B cell (primary cell): ENCODE data around the gene ADGRA1.

Experiments
- EZH2 ChIP-seq: IDR thresholded peaks from 2 replicates; pipeline ENCODE4 v1.6.1; 2012; ENCODE audit warnings: borderline replicate concordance, low read depth, mild to moderate bottlenecking, moderate library complexity, low read length; ENCODE audit not compliant: insufficient read depth, poor library complexity, severe bottlenecking
- TF ChIP-seq, protein P1 (sequence below): fragments of 200-600 bp; IDR thresholded peaks from one replicate; pipeline ENCODE4 v1.8.0; 2022; ENCODE audit warnings: antibody characterized with exemption, mild to moderate bottlenecking

DNA sequence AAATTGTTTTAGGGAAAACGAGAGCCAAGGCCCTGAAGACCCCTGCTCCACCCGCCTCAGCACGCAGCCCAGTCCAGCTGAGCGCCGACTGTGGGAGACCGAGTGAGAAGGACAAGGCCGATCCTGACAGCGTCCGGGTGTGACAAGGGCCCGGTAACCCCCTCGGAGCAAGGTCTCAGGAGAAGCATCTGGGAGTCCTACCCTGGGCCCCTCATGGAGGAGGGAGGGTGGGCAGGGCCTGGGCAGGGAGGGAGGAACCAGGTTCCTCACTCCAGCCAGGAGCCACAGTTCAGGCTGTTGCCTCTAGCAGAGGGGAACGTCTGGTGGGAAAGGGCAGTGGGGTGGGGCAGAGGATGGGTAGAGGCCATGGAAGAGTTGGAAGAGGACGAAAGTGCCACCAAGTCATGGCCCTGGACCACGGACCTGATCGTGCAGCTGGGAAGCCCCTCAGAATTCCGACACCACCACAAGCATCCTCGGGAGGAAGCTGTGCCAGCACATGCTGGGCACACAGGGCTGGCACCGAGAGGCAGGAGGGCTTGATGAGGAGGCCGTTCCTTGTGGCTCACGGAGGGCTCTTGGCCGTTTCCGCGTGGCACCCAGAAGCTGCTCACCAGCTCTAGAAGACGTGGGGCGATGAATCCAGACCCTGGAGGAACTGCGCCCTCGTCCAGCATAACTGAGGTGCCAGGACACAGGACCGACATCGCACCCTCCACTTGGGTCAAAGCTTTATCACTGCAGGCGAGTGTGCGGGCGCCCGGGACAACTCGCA, 70.1 kb downstream of the ADGRA1 start:
- TF ChIP-seq, protein P1, sequence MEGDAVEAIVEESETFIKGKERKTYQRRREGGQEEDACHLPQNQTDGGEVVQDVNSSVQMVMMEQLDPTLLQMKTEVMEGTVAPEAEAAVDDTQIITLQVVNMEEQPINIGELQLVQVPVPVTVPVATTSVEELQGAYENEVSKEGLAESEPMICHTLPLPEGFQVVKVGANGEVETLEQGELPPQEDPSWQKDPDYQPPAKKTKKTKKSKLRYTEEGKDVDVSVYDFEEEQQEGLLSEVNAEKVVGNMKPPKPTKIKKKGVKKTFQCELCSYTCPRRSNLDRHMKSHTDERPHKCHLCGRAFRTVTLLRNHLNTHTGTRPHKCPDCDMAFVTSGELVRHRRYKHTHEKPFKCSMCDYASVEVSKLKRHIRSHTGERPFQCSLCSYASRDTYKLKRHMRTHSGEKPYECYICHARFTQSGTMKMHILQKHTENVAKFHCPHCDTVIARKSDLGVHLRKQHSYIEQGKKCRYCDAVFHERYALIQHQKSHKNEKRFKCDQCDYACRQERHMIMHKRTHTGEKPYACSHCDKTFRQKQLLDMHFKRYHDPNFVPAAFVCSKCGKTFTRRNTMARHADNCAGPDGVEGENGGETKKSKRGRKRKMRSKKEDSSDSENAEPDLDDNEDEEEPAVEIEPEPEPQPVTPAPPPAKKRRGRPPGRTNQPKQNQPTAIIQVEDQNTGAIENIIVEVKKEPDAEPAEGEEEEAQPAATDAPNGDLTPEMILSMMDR = no peak
- TF ChIP-seq EZH2 = no peak
